Keratinocyte (primary cell): ENCODE measurements around the gene LSM14A.
"Not testable (repeated sequence)": the region's sequence is repeated elsewhere in the genome, so short reads cannot be mapped to it uniquely, and the experiment has no call there.

Source experiments
- CTCF ChIP-seq, 3 experiments: IDR thresholded peaks in 1 of 3; conservative IDR thresholded peaks in 1 of 3; optimal IDR thresholded peaks in 1 of 3; 2 replicates in 2 of 3; 3 replicates in 1 of 3; pipeline versions ENCODE3 to v1.5.1; 2011; ENCODE audit warnings: low read length in 3 of 3, mild to moderate bottlenecking in 3 of 3, moderate library complexity in 2 of 3, control low read depth in 1 of 3, inconsistent platforms in 1 of 3; ENCODE audit not compliant: insufficient read depth in 2 of 3; ENCODE audit errors: extremely low read depth in 1 of 3
- EZH2 ChIP-seq: IDR thresholded peaks from one replicate; pipeline ENCODE4 v1.6.1; 2012; ENCODE audit warnings: inconsistent platforms, mild to moderate bottlenecking, low read length, moderate library complexity

- not testable (repeated sequence) for TF ChIP-seq CTCF (optimal IDR thresholded peaks at IDR 0.05 in 1 of 3, IDR thresholded peaks at IDR 0.05 in 1 of 3, conservative IDR thresholded peaks at IDR 0.05 in 1 of 3; ENCODE audit: extremely low read depth in 1 of 3, insufficient read depth in 2 of 3, low read length in 3 of 3); EZH2
Observed at GRCh38 chr19:34253681-34254045, 81.4 kb downstream of the LSM14A start.
